Mucosa of descending colon (tissue), 3 donors: ENCODE measurements around the gene HTR1A. TPM values are rescaled to one million over a fixed set of nuclear protein-coding genes. Genes with fewer than 3 reads are reported as not detected.

Source experiments
- ATAC-seq: fragments of 200-7000 bp; cut with Tn5 transposase; one replicate; pipeline ENCODE4 v1.9.1; 2020; ENCODE audit warnings: mild to moderate bottlenecking, moderate library complexity
- DNase-seq, 3 donors: peaks; one replicate each; pipeline ENCODE4 v3.0.0-alpha.2; 2020
- H3K36me3 ChIP-seq: fragments of 200-600 bp; one replicate; pipeline ENCODE4 v1.8.0; 2021; ENCODE audit warnings: low read depth, mild to moderate bottlenecking
- H3K4me1 ChIP-seq: fragments of 200-600 bp; one replicate; pipeline ENCODE4 v1.8.0; 2021; ENCODE audit warnings: low read depth, mild to moderate bottlenecking
- H3K4me3 ChIP-seq: fragments of 200-600 bp; one replicate; pipeline ENCODE4 v1.8.0; 2021; ENCODE audit warnings: mild to moderate bottlenecking
- H3K9me3 ChIP-seq: fragments of 200-600 bp; one replicate; pipeline ENCODE4 v1.8.0; 2021; ENCODE audit warnings: mild to moderate bottlenecking
- CTCF ChIP-seq: fragments of 200-600 bp; IDR thresholded peaks from one replicate; pipeline ENCODE4 v1.8.0; 2022; ENCODE audit warnings: antibody characterized with exemption, mild to moderate bottlenecking
- intact Hi-C, 2 donors: fragments of 100-400 bp; cut with DNase I in 1 of 2; cut with micrococcal nuclease in 1 of 2; formaldehyde crosslinking; loops; one replicate each; pipeline versions ENCODE4 v1.11.0 to v1.11.1; 2022; cut with DNase I, micrococcal nuclease
- total RNA-seq, 3 donors: library from RNA; stranded (reverse); fragmentation: NEBNext Ultra II Directional in 2 of 3; extraction: Animal tissue kit (Norgen Biotek cat#: 25700) in 2 of 3; gene quantifications; one replicate each; pipeline versions ENCODE4 v1.2.1 to v1.2.4, GENCODE V29; 2021 to 2023
- donor health status: DM: no; HTN: no; CAD: no; lungs with moderate emphysema.
- donor health status: DM: no; HTN: no; CAD: no.
- donor health status: DM: no; HTN: yes; CAD: no.

Gene HTR1A
- total RNA-seq, 3 donors from 2014 or later = not detected

DNA sequence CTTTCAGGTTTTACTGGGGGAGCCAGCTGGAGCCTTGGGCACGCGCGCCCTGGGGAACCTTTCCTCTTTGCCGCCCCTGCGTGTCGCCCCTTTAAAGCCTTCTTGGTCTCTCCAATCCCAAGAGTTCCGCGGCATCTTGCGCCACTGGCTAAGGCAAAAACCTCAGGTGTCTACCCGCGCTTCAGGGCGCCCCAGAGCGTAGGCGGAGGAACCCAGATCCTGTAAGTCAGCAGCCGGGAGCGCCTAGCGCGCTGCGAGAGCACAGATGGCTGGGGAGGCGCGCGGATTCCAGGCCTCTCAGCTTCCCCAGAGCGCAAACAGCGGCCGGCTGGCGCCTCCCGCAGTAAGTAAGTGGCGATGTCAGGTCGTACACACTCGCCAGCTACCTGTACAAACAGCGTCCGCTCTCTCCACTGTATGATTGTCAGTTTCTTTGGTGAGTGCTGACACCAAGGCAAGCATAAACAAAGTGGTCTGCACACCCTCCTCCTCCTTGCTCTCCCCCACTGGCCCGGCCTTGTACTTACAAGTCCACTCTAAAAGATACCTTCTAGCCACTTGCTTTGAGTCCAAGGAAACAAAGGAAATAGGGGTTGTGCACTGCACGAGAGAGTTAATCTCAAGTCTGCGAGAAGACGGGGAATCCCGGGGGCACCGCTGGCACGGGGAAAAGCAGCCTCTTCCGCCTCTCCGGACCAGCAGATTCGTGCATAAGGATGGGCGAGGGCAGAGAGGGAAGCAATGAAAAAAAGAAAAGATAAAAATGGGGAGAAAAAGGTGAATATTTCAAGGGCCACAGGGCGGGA lies 2.9 kb downstream of the HTR1A start:
- no peaks in the 10 kb centered on the region for H3K36me3 ChIP-seq
- H3K9me3 ChIP-seq = no peaks in the 10 kb centered on the region
- H3K4me1 ChIP-seq = no peaks in the 10 kb centered on the region
- H3K4me3 ChIP-seq = no peak overlapping the region
- intact Hi-C loops = no loop called here
- peak; percentile 52 for ATAC-seq
- DNase-seq = peak in 1 of 3 donors; percentile 12
- TF ChIP-seq CTCF = no peak

GRCh38 chr5:63958654-63959053 lies 3.6 kb downstream of the HTR1A start:
- intact Hi-C loops = no loop called here
- no peak for TF ChIP-seq CTCF
- no peaks in the 10 kb centered on the region for H3K4me1 ChIP-seq
- H3K36me3 ChIP-seq = no peaks in the 10 kb centered on the region
- no peak overlapping the region for H3K4me3 ChIP-seq
- no peaks in the 10 kb centered on the region for H3K9me3 ChIP-seq
- no peak for DNase-seq
- ATAC-seq = no peak

- H3K9me3 ChIP-seq = no peaks in the 10 kb centered on the region
- intact Hi-C loops = no loop called here
- DNase-seq = no peak
- TF ChIP-seq CTCF = no peak
- H3K4me1 ChIP-seq = no peaks in the 10 kb centered on the region
- H3K36me3 ChIP-seq = no peaks in the 10 kb centered on the region
- ATAC-seq = no peak
- no peak overlapping the region for H3K4me3 ChIP-seq
Measured at GRCh38 chr5:63957617-63958016, 4.6 kb downstream of the HTR1A start.

GRCh38 chr5:63953217-63953616 lies 9.0 kb downstream of the HTR1A start:
- H3K9me3 ChIP-seq = no peaks in the 10 kb centered on the region
- intact Hi-C loops = no loop called here
- ATAC-seq = no peak
- no peak for TF ChIP-seq CTCF
- H3K36me3 ChIP-seq = no peaks in the 10 kb centered on the region
- DNase-seq = no peak
- H3K4me1 ChIP-seq = no peaks in the 10 kb centered on the region
- H3K4me3 ChIP-seq = no peak overlapping the region

DNA sequence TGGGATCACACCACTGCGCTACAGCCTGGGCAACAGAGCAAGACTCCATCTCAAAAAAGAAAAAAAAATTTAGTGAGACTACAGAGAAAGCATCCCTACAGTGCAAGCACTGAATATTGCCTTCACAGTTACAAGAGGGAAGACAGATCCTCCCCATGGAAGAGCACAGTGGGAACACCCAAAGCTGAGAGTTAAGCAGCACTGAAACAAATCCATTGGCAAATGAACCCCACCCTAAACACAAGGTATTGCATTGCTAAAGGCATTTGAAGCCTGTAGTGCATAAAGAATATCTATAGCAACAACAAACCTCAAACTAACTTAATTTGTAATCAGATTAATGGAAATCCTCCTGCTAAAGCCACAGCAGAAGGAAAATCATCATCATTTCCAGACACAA lies 27.1 kb downstream of the HTR1A start:
- H3K9me3 ChIP-seq = no peaks in the 10 kb centered on the region
- DNase-seq = no peak
- ATAC-seq = no peak
- H3K36me3 ChIP-seq = no peaks in the 10 kb centered on the region
- H3K4me3 ChIP-seq = no peak overlapping the region
- intact Hi-C loops = no loop called here
- no peak for TF ChIP-seq CTCF
- no peaks in the 10 kb centered on the region for H3K4me1 ChIP-seq
